ENCODE measurements around the gene CDR2. TPM values are rescaled to one million over a fixed set of nuclear protein-coding genes. Genes with fewer than 3 reads are reported as not detected.

CDR2 gene
- total and polyA plus RNA-seq, 7 donors = 14.6 to 32.3 (median 22.5) TPM

GRCh38 chr16:22407486-22407885 lies 33.1 kb upstream of the CDR2 start:
- Histone ChIP-seq H3K4me3 (no peak overlapping the region), H3K27me3 (no peaks in the 10 kb centered on the region), H3K4me1 (no peaks in the 10 kb centered on the region), H3K36me3 (no peaks in the 10 kb centered on the region), H3K9me3 (no peaks in the 10 kb centered on the region), H3K27ac (no peak overlapping the region)
- WGBS, 2 donors = 95% methylated on average over 2 of the region's 2 CpGs
- TF ChIP-seq POLR2AphosphoS5 (IDR thresholded peaks at IDR 0.05) = no peak
- TF ChIP-seq EP300 (IDR thresholded peaks at IDR 0.05) = no peak
- TF ChIP-seq POLR2A (IDR thresholded peaks at IDR 0.05) = no peak
- TF ChIP-seq CTCF (IDR thresholded peaks at IDR 0.05) = no peak
- intact Hi-C loops (cut with DNase I) = no loop called here
- no peak for DNase-seq

- Histone ChIP-seq H3K4me3 (no peak overlapping the region), H3K4me1 (no peaks in the 10 kb centered on the region), H3K27me3 (no peaks in the 10 kb centered on the region), H3K27ac (no peak overlapping the region), H3K36me3 (no peaks in the 10 kb centered on the region), H3K9me3 (no peaks in the 10 kb centered on the region)
- no peak for DNase-seq
- intact Hi-C loops (cut with DNase I) = no loop called here
- TF ChIP-seq POLR2A (IDR thresholded peaks at IDR 0.05) (no peak), POLR2AphosphoS5 (IDR thresholded peaks at IDR 0.05) (no peak), CTCF (IDR thresholded peaks at IDR 0.05) (no peak), EP300 (IDR thresholded peaks at IDR 0.05) (no peak)
Observed at GRCh38 chr16:22402191-22402590, 27.8 kb upstream of the CDR2 start.

GRCh38 chr16:22400900-22401299 lies 26.5 kb upstream of the CDR2 start:
- intact Hi-C loops (cut with DNase I) = no loop called here
- 80 to 93% methylated on average over 3 of the region's 3 CpGs for WGBS, 2 donors
- Histone ChIP-seq H3K4me1 (no peaks in the 10 kb centered on the region), H3K36me3 (no peaks in the 10 kb centered on the region), H3K9me3 (no peaks in the 10 kb centered on the region), H3K27ac (no peak overlapping the region), H3K4me3 (no peak overlapping the region), H3K27me3 (no peaks in the 10 kb centered on the region)
- no peak for DNase-seq
- TF ChIP-seq EP300 (IDR thresholded peaks at IDR 0.05) = no peak
- TF ChIP-seq POLR2A (IDR thresholded peaks at IDR 0.05) = no peak
- no peak for TF ChIP-seq POLR2AphosphoS5 (IDR thresholded peaks at IDR 0.05)
- TF ChIP-seq CTCF (IDR thresholded peaks at IDR 0.05) = no peak

GRCh38 chr16:22397931-22398330 lies 23.5 kb upstream of the CDR2 start:
- no peaks in the 10 kb centered on the region for H3K4me1 ChIP-seq
- TF ChIP-seq POLR2AphosphoS5 (IDR thresholded peaks at IDR 0.05) = no peak
- TF ChIP-seq EP300 (IDR thresholded peaks at IDR 0.05) = no peak
- no peak for TF ChIP-seq POLR2A (IDR thresholded peaks at IDR 0.05)
- TF ChIP-seq CTCF (IDR thresholded peaks at IDR 0.05) = no peak
- H3K4me3 ChIP-seq = no peak overlapping the region
- H3K36me3 ChIP-seq = no peaks in the 10 kb centered on the region
- intact Hi-C loops (cut with DNase I) = no loop called here
- H3K27ac ChIP-seq = no peak overlapping the region
- DNase-seq = no peak
- no peaks in the 10 kb centered on the region for H3K9me3 ChIP-seq
- no peaks in the 10 kb centered on the region for H3K27me3 ChIP-seq

GRCh38 chr16:22397464-22397863 lies 23.0 kb upstream of the CDR2 start:
- no peak for TF ChIP-seq EP300 (IDR thresholded peaks at IDR 0.05)
- no peak for TF ChIP-seq POLR2A (IDR thresholded peaks at IDR 0.05)
- DNase-seq = no peak
- H3K9me3 ChIP-seq = no peaks in the 10 kb centered on the region
- H3K36me3 ChIP-seq = no peaks in the 10 kb centered on the region
- whole genome bisulfite sequencing, 2 donors = 87% methylated on average over 1 of the region's 1 CpG
- no peak overlapping the region for H3K4me3 ChIP-seq
- intact Hi-C loops (cut with DNase I) = no loop called here
- H3K27ac ChIP-seq = no peak overlapping the region
- no peaks in the 10 kb centered on the region for H3K27me3 ChIP-seq
- no peaks in the 10 kb centered on the region for H3K4me1 ChIP-seq
